ENCODE results near the gene PGRMC2.

The PGRMC2 gene

GRCh38 chr4:128220286-128221235, 67.1 kb downstream of the PGRMC2 start:
- no peak for DNase-seq (ENCODE audit: low read depth in 2 of 3, low spot score in 2 of 3)

Measured in activated CD8-positive, alpha-beta memory T cell treated with anti-CD3 and anti-CD28 coated beads for 48 hours (primary cell).